ENCODE data around the gene CD86. TPM values are rescaled to one million over a fixed set of nuclear protein-coding genes. Genes with fewer than 3 reads are reported as not detected.
A peak's percentile ranks its signal among the peaks of the same experiment; 100 is the strongest.

The CD86 gene
- 10 to 100 TPM in 5 of 6 donors, 1 to 10 TPM in 1; 4.2 to 27.8 (median 14.4) TPM for total RNA-seq

DNA sequence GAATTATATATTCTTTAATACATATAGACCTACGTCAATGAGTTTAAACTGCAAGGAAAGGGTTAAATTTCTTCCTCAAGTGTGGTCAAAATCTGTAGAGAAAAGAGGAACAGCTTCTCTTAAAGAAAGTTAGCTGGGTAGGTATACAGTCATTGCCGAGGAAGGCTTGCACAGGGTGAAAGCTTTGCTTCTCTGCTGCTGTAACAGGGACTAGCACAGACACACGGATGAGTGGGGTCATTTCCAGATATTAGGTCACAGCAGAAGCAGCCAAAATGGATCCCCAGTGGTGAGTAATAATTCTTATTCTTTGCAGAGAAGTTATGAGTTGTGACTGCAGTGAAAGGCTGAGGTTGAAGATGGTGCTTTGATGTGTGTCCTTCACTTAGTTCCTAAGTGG lies at the start of gene CD86:
Gene CD86 (plus strand): TSS at position 148 of the 400 bp plus-strand sequence. CDS start 128 bp downstream, at position 276.
- Histone ChIP-seq H3K4me1 (no peaks in the 10 kb centered on the region), H3K4me3 (peak within 1 kb of the TSS in 3 of 4 donors; percentile 21 to 32 (median 21)), H3K27ac (peak within 1 kb of the TSS in 3 of 4 donors; percentile 44 to 52 (median 44)), H3K9me3 (no peaks in the 10 kb centered on the region), H3K36me3 (no peaks in the 10 kb centered on the region), H3K27me3 (no peaks in the 10 kb centered on the region)
- TF ChIP-seq POLR2AphosphoS5 (IDR thresholded peaks at IDR 0.05) = peak; percentile 34 to 80
- TF ChIP-seq POLR2A (IDR thresholded peaks at IDR 0.05) = peak in 3 of 4 donors; percentile 19 to 79 (median 44)
- TF ChIP-seq EP300 (IDR thresholded peaks at IDR 0.05) = no peak
- ATAC-seq (ENCODE audit: low FRiP score in 2 of 2) (peak in 1 of 2 donors; percentile 83), DNase-seq (peak in 1 of 2 donors; percentile 38)
- WGBS, 2 donors = 36 to 37% methylated on average over 3 of the region's 3 CpGs

GRCh38 chr3:122006267-122006666 lies 48.9 kb upstream of the CD86 start:
- no peaks in the 10 kb centered on the region for H3K36me3 ChIP-seq
- H3K4me1 ChIP-seq = peaks cover 0 to 8% (median 4%) of the 10 kb centered on the region in 4 donors
- ATAC-seq (ENCODE audit: low FRiP score in 2 of 2) (no peak), DNase-seq (no peak)
- H3K27ac ChIP-seq = no peak overlapping the region
- no peaks in the 10 kb centered on the region for H3K27me3 ChIP-seq
- 90 to 95% methylated on average over 2 of the region's 2 CpGs for WGBS, 2 donors
- H3K4me3 ChIP-seq = no peak overlapping the region
- no peaks in the 10 kb centered on the region for H3K9me3 ChIP-seq
- TF ChIP-seq EP300 (IDR thresholded peaks at IDR 0.05) = no peak
- TF ChIP-seq POLR2A (IDR thresholded peaks at IDR 0.05) = no peak
- TF ChIP-seq POLR2AphosphoS5 (IDR thresholded peaks at IDR 0.05) = no peak
- TF ChIP-seq CTCF (IDR thresholded peaks at IDR 0.05) = no peak

GRCh38 chr3:122008166-122008565 lies 47.0 kb upstream of the CD86 start:
- no peak overlapping the region for H3K4me3 ChIP-seq
- H3K36me3 ChIP-seq = no peaks in the 10 kb centered on the region
- no peak for ATAC-seq (ENCODE audit: low FRiP score in 2 of 2)
- no peaks in the 10 kb centered on the region for H3K27me3 ChIP-seq
- peaks cover 0 to 8% (median under 1%) of the 10 kb centered on the region in 4 donors for H3K4me1 ChIP-seq
- no peak overlapping the region for H3K27ac ChIP-seq
- TF ChIP-seq CTCF (IDR thresholded peaks at IDR 0.05) (no peak), POLR2AphosphoS5 (IDR thresholded peaks at IDR 0.05) (no peak), POLR2A (IDR thresholded peaks at IDR 0.05) (no peak), EP300 (IDR thresholded peaks at IDR 0.05) (no peak)
- 75 to 89% methylated on average over 2 of the region's 2 CpGs for WGBS, 2 donors
- DNase-seq = no peak
- H3K9me3 ChIP-seq = no peaks in the 10 kb centered on the region

GRCh38 chr3:122010506-122010905 lies 44.7 kb upstream of the CD86 start:
- ATAC-seq (ENCODE audit: low FRiP score in 2 of 2) (no peak), DNase-seq (no peak)
- H3K9me3 ChIP-seq = no peaks in the 10 kb centered on the region
- 80 to 88% methylated on average over 2 of the region's 2 CpGs for WGBS, 2 donors
- H3K36me3 ChIP-seq = no peaks in the 10 kb centered on the region
- no peaks in the 10 kb centered on the region for H3K27me3 ChIP-seq
- TF ChIP-seq POLR2A (IDR thresholded peaks at IDR 0.05) (no peak), POLR2AphosphoS5 (IDR thresholded peaks at IDR 0.05) (no peak), CTCF (IDR thresholded peaks at IDR 0.05) (no peak), EP300 (IDR thresholded peaks at IDR 0.05) (no peak)
- H3K4me1 ChIP-seq = peaks cover 0 to 3% (median 0%) of the 10 kb centered on the region in 4 donors
- no peak overlapping the region for H3K27ac ChIP-seq
- no peak overlapping the region for H3K4me3 ChIP-seq

GRCh38 chr3:122011396-122011795 lies 43.8 kb upstream of the CD86 start:
- ATAC-seq (ENCODE audit: low FRiP score in 2 of 2) = no peak
- Histone ChIP-seq H3K27ac (no peak overlapping the region), H3K9me3 (no peaks in the 10 kb centered on the region), H3K27me3 (no peaks in the 10 kb centered on the region), H3K4me3 (no peak overlapping the region), H3K4me1 (peaks cover 0 to 3% (median 0%) of the 10 kb centered on the region in 4 donors), H3K36me3 (no peaks in the 10 kb centered on the region)
- DNase-seq = no peak
- TF ChIP-seq CTCF (IDR thresholded peaks at IDR 0.05) (no peak), EP300 (IDR thresholded peaks at IDR 0.05) (no peak), POLR2A (IDR thresholded peaks at IDR 0.05) (no peak), POLR2AphosphoS5 (IDR thresholded peaks at IDR 0.05) (no peak)
- WGBS, 2 donors = 50 to 51% methylated on average over 4 of the region's 4 CpGs
